Astrocyte of the spinal cord (primary cell): ENCODE data around the gene ABHD1.
"Not testable (repeated sequence)": the region's sequence is repeated elsewhere in the genome, so short reads cannot be mapped to it uniquely, and the experiment has no call there.

Source experiments
- DNase-seq: peaks from one replicate; pipeline ENCODE4 v3.0.0; 2011; ENCODE audit warnings: low read depth, low spot score
- H3K4me3 ChIP-seq: 2 replicates; pipeline ENCODE4 v1.5.1; 2011; ENCODE audit warnings: low read depth, mild to moderate bottlenecking, low read length, moderate library complexity
- in situ Hi-C: cut with HindIII; loops from 2 replicates; pipeline ENCODE4 v1.10.0; 2017; ENCODE audit warnings: low sequenced_read_pairs
- TF ChIP-seq, protein P1 (sequence below): IDR thresholded peaks from 2 replicates; pipeline ENCODE4 v1.5.1; 2012; ENCODE audit warnings: low read depth, mild to moderate bottlenecking, low read length, inconsistent platforms

ABHD1 gene

DNA sequence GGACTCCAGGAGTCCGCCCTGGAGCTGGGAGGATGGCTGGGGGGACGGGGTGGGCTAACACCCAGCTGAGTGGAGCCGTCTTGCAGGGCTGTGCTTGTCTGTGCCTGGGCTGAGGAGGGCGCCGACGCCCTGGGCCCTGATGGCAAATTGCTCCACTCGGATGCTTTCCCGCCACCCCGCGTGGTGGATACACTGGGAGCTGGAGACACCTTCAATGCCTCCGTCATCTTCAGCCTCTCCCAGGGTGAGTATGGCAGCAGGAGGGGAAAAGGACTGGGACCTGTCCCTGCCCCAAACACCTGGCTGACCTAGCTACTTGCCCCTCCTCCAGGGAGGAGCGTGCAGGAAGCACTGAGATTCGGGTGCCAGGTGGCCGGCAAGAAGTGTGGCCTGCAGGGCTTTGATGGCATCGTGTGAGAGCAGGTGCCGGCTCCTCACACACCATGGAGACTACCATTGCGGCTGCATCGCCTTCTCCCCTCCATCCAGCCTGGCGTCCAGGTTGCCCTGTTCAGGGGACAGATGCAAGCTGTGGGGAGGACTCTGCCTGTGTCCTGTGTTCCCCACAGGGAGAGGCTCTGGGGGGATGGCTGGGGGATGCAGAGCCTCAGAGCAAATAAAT lies 24.2 kb upstream of the ABHD1 start:
- no peak overlapping the region for H3K4me3 ChIP-seq
- no peak for DNase-seq
- TF ChIP-seq, protein P1, sequence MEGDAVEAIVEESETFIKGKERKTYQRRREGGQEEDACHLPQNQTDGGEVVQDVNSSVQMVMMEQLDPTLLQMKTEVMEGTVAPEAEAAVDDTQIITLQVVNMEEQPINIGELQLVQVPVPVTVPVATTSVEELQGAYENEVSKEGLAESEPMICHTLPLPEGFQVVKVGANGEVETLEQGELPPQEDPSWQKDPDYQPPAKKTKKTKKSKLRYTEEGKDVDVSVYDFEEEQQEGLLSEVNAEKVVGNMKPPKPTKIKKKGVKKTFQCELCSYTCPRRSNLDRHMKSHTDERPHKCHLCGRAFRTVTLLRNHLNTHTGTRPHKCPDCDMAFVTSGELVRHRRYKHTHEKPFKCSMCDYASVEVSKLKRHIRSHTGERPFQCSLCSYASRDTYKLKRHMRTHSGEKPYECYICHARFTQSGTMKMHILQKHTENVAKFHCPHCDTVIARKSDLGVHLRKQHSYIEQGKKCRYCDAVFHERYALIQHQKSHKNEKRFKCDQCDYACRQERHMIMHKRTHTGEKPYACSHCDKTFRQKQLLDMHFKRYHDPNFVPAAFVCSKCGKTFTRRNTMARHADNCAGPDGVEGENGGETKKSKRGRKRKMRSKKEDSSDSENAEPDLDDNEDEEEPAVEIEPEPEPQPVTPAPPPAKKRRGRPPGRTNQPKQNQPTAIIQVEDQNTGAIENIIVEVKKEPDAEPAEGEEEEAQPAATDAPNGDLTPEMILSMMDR: no peak
- in situ Hi-C loops: no loop called here

DNA sequence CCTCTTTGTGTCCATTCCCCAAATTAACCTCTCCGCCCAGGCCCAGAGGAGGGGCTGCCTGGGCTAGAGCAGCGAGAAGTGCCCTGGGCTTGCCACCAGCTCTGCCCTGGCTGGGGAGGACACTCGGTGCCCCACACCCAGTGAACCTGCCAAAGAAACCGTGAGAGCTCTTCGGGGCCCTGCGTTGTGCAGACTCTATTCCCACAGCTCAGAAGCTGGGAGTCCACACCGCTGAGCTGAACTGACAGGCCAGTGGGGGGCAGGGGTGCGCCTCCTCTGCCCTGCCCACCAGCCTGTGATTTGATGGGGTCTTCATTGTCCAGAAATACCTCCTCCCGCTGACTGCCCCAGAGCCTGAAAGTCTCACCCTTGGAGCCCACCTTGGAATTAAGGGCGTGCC lies 23.6 kb upstream of the ABHD1 start:
- TF ChIP-seq, protein P1: no peak
- no peak for DNase-seq
- no peak overlapping the region for H3K4me3 ChIP-seq
- in situ Hi-C loops: loop anchor here (25.0 kb wide), 1 partner anchor 162 kb away; the partner anchor contains the start of gene SLC30A3

GRCh38 chr2:27102329-27102728 lies 21.3 kb upstream of the ABHD1 start:
- DNase-seq: no peak
- in situ Hi-C loops: loop anchor here (25.0 kb wide), 1 partner anchor 160 kb away; the partner anchor contains the start of gene SLC30A3
- no peak overlapping the region for H3K4me3 ChIP-seq
- TF ChIP-seq, protein P1: no peak

GRCh38 chr2:27105981-27106380 lies 17.6 kb upstream of the ABHD1 start:
- in situ Hi-C loops: loop anchor here (25.0 kb wide), 1 partner anchor 156 kb away; the partner anchor contains the start of gene SLC30A3
- no peak for DNase-seq
- TF ChIP-seq, protein P1: no peak
- H3K4me3 ChIP-seq: no peak overlapping the region

DNA sequence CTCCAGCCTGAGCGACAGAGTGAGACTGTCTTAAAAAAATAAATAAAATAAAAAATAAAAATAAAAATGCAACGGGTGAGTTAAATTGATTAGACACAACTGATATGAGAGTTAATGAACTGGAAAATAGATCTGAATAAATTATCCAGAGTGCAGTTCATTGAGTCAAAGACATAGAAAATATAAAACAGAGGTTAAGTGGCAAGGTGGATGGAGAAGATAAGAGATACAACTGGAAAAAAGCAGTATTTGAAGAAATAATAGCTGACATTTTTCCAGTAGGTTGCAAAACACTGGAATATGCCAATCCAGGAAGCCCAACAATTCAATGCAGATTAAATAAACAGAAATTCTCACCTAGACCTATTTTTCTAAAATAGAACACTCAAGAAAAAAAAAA lies 15.4 kb upstream of the ABHD1 start:
- no peak overlapping the region for H3K4me3 ChIP-seq
- TF ChIP-seq, protein P1: no peak
- in situ Hi-C loops: loop anchor here (25.0 kb wide), 1 partner anchor 154 kb away; the partner anchor contains the start of gene SLC30A3
- DNase-seq: no peak

DNA sequence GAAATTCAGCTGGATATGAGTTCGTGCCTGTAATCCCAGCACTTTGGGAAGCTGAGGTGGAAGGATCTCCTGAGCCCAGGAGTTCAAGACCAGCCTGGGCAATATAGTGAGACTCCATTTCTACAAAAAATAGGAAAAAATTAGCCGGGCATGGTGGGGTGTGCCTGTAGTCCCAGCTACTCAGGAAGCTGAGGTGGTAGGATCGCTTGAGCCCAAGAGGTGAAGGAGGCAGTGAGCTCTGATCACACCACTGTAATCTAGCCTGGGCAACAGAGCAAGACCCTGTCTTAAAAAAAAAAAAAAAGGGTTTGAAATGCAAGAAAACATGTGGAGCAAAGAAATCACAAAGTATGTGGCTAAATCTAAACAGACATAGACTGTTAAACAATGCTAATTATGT lies 14.5 kb upstream of the ABHD1 start:
- TF ChIP-seq, protein P1: no peak
- H3K4me3 ChIP-seq: no peak overlapping the region
- in situ Hi-C loops: loop anchor here (25.0 kb wide), 1 partner anchor 153 kb away; the partner anchor contains the start of gene SLC30A3
- DNase-seq: no peak

DNA sequence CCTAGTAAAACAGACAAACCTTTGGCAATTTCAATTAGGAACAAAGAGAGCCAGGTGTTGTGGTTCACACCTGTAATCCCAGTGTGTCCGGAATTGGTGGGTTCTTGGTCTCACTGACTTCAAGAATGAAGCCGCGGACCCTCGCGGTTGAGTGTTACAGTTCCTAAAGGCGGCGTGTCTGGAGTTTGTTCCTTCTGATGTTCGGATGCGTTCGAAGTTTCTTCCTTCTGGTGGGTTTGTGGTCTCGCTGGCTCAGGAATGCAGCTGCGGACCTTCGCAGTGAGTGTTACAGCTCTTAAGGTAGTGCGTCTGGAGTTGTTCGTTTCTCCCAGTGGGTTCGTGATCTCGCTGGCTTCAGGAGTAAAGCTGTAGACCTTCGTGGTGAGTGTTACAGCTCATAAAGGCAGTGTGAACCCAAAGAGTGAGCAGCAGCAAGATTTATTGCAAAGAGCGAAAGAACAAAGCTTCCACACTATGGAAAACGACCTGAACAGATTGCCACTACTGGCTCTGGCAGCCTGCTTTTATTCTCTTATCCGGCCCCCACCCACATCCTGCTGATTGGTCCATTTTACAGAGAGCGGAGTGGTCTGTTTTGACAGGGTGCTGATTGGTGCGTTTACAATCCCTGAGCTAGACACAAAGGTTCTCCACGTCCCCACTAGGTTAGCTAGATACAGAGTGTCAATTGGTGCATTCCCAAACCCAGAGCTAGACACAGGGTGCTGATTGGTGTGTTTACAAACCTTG lies 12.8 kb upstream of the ABHD1 start:
- in situ Hi-C loops: loop anchor here (25.0 kb wide), 1 partner anchor 152 kb away; the partner anchor contains the start of gene SLC30A3
- DNase-seq, H3K4me3 ChIP-seq: not testable (repeated sequence)

DNA sequence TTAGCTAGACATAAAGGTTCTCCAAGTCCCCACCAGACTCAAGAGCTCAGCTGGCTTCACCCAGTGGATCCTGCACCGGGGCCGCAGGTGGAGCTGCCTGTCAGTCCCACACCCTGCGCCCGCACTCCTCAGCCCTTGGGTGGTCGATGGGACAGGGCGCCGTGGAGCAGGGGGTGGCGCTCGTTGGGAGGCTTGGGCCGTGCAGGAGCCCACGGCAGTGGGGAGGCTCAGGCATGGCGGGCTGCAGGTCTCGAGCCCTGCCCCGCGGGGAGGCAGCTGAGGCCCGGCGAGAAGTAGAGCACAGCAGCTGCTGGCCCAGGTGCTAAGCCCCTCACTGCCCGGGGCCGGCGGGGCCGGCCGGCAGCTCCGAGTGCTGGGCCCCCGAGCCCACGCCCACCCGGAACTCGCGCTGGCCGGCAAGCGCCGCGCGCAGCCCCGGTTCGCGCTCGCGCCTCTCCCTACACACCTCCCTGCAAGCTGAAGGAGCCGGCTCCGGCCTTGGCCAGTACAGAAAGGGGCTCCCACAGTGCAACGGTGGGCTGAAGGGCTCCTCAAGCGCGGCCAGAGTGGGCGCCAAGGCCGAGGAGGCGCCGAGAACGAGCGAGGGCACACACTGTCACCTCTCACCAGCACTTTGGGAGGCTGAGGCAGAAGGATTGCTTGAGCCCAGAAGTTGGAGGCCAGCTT lies 12.1 kb upstream of the ABHD1 start:
- in situ Hi-C loops: loop anchor here (25.0 kb wide), 1 partner anchor 151 kb away; the partner anchor contains the start of gene SLC30A3
- not testable (repeated sequence) for DNase-seq, H3K4me3 ChIP-seq
